ENCODE results near the gene NSMF.

The NSMF gene

GRCh38 chr9:137445930-137446431 is 13.2 kb downstream of the NSMF start:
- no peak for DNase-seq

GRCh38 chr9:137445275-137445807 is 13.8 kb downstream of the NSMF start:
- DNase-seq = no peak

GRCh38 chr9:137444106-137444790 is 14.9 kb downstream of the NSMF start:
- DNase-seq = no peak

- no peak for DNase-seq
These were observed 17.2 kb downstream of the NSMF start for GRCh38 chr9:137441935-137442321.

- no peak for DNase-seq
These were observed 17.7 kb downstream of the NSMF start, which contains the start of gene ENTPD8 for GRCh38 chr9:137441289-137441934. Gene ENTPD8 (minus strand): TSS chr9:137441357. CDS start chr9:137438285, 3,072 bp downstream.

GRCh38 chr9:137439158-137439714 is 19.9 kb downstream of the NSMF start:
- no peak for DNase-seq

- DNase-seq = no peak
These were observed 20.5 kb downstream of the NSMF start for GRCh38 chr9:137438591-137439157.

GRCh38 chr9:137437691-137438590 is 21.2 kb downstream of the NSMF start:
- no peak for DNase-seq

GRCh38 chr9:137436761-137437600 is 22.2 kb downstream of the NSMF start:
- no peak for DNase-seq

GRCh38 chr9:137435980-137436760 is 23.0 kb downstream of the NSMF start:
- no peak for DNase-seq

- no peak for DNase-seq
These were observed 23.7 kb downstream of the NSMF start for GRCh38 chr9:137435381-137435891.

- DNase-seq = no peak
These were observed 24.4 kb downstream of the NSMF start for GRCh38 chr9:137434498-137435380.

GRCh38 chr9:137433916-137434431 is 25.2 kb downstream of the NSMF start:
- no peak for DNase-seq

GRCh38 chr9:137433349-137433915 is 25.7 kb downstream of the NSMF start:
- DNase-seq = no peak

GRCh38 chr9:137432687-137433348 is 26.3 kb downstream of the NSMF start:
- DNase-seq = no peak

GRCh38 chr9:137431416-137431931 is 27.7 kb downstream of the NSMF start:
- DNase-seq = no peak

- DNase-seq = no peak
These were observed 28.3 kb downstream of the NSMF start for GRCh38 chr9:137430723-137431415.

Measured in activated gamma-delta T cell (primary cell).